Motor neuron (in vitro differentiated cells): ENCODE results near the gene C1orf185. TPM values are rescaled to one million over a fixed set of nuclear protein-coding genes. Genes with fewer than 3 reads are reported as not detected.

Source experiments
- ATAC-seq, 8 experiments: fragments of 200-7000 bp; cut with Tn5 transposase; replicated peaks in 6 of 8; 2 replicates each; pipeline ENCODE4 v1.8.0; 2021; ENCODE audit warnings: mild to moderate bottlenecking in 8 of 8, moderate library complexity in 8 of 8
- H3K27ac ChIP-seq, 2 donors: fragments of 250-450 bp; sonication (Bioruptor Pico); 2 replicates each; pipeline ENCODE4 v1.9.0; 2021; ENCODE audit warnings: antibody characterized with exemption in 2 of 2, mild to moderate bottlenecking in 2 of 2, moderate library complexity in 1 of 2
- H3K4me1 ChIP-seq, 2 donors: fragments of 250-450 bp; sonication (Bioruptor Pico); replicated peaks in 1 of 2; 2 replicates each; pipeline ENCODE4 v1.6.1; 2021; ENCODE audit warnings: antibody characterized with exemption in 2 of 2, mild to moderate bottlenecking in 2 of 2, moderate library complexity in 1 of 2
- H3K4me3 ChIP-seq, 5 donors: fragments of 250-450 bp; sonication (Bioruptor Pico); 2 replicates each; pipeline ENCODE4 v1.9.0; 2021; ENCODE audit warnings: antibody characterized with exemption in 5 of 5, mild to moderate bottlenecking in 5 of 5, moderate library complexity in 4 of 5
- WGBS, 10 experiments: fragments of 450-650 bp; shearing (Covaris generic); methylation state at CpG; one replicate each; pipeline ENCODE4 v1.0.0; 2022; 5-methylcytosine and 5-hydroxymethylcytosine counted together
- in situ Hi-C, 9 experiments: fragments of 400-800 bp; cut with MboI; loops; one replicate each; pipeline ENCODE4 v1.15.0; 2021; ENCODE audit warnings: low sequenced_read_pairs in 9 of 9, low pct_unique_long_range_greater_than_20kb in 2 of 9; ENCODE audit not compliant: unreplicated experiment in 9 of 9
- total RNA-seq, 8 experiments: library from RNA; unstranded; fragments of 300-600 nt; gene quantifications; 2 replicates each; pipeline versions ENCODE4 v1.2.3 to v1.2.4, GENCODE V29; 2022

The C1orf185 gene
- total RNA-seq = not detected

GRCh38 chr1:51101976-51102375 is at the start of gene C1orf185:
TSS of gene C1orf185 (plus strand) at chr1:51102228. CDS start at chr1:51102234, 6 bp downstream.
- ATAC-seq = peak in 1 of 8 experiments; percentile 17
- Histone ChIP-seq H3K4me3 (no peak within 1 kb of the TSS), H3K27ac (no peak within 1 kb of the TSS), H3K4me1 (no peaks in the 10 kb centered on the region)
- WGBS, 10 experiments = 0 to 83% (median 45%) methylated on average over 1 to 4 of the region's 4 CpGs
- in situ Hi-C loops = no loop called here

GRCh38 chr1:51058858-51059257 is 43.2 kb upstream of the C1orf185 start:
- peak in 3 of 8 experiments; percentile 93 to 96 (median 96) for ATAC-seq
- Histone ChIP-seq H3K4me3 (no peak overlapping the region), H3K4me1 (no peaks in the 10 kb centered on the region), H3K27ac (no peak overlapping the region)
- 17 to 94% (median 76%) methylated on average over 1 to 5 of the region's 5 CpGs; no CpG with 5 or more reads in 6 of the 10 experiments for WGBS, 10 experiments
- in situ Hi-C loops = loop anchor here in 1 of 9 experiments (25.0 kb wide), 2 partner anchors 272 to 672 kb away; no protein-coding TSS in a partner anchor

- Histone ChIP-seq H3K4me1 (no peaks in the 10 kb centered on the region), H3K4me3 (no peak overlapping the region), H3K27ac (no peak overlapping the region)
- WGBS, 10 experiments = 11 to 86% (median 62%) methylated on average over 1 to 2 of the region's 2 CpGs; no CpG with 5 or more reads in 3 of the 10 experiments
- in situ Hi-C loops = loop anchor here in 1 of 9 experiments (25.0 kb wide), 2 partner anchors 274 to 674 kb away; no protein-coding TSS in a partner anchor
- ATAC-seq = peak in 1 of 8 experiments; percentile 16
Observed at GRCh38 chr1:51061231-51061918, 40.7 kb upstream of the C1orf185 start.

GRCh38 chr1:51063121-51063520 is 38.9 kb upstream of the C1orf185 start:
- H3K27ac ChIP-seq = no peak overlapping the region
- no peak overlapping the region for H3K4me3 ChIP-seq
- no peaks in the 10 kb centered on the region for H3K4me1 ChIP-seq
- in situ Hi-C loops = loop anchor here in 1 of 9 experiments (25.0 kb wide), 2 partner anchors 276 to 676 kb away; no protein-coding TSS in a partner anchor
- peak in 2 of 8 experiments; percentile 63 to 67 for ATAC-seq

- no peak for ATAC-seq
- Histone ChIP-seq H3K27ac (no peak overlapping the region), H3K4me1 (no peaks in the 10 kb centered on the region), H3K4me3 (no peak overlapping the region)
- in situ Hi-C loops = loop anchor here in 1 of 9 experiments (25.0 kb wide), 2 partner anchors 283 to 683 kb away; no protein-coding TSS in a partner anchor
Observed at GRCh38 chr1:51070011-51070410, 32.0 kb upstream of the C1orf185 start.

GRCh38 chr1:51070640-51071039 is 31.4 kb upstream of the C1orf185 start:
- H3K4me1 ChIP-seq = no peaks in the 10 kb centered on the region
- no peak overlapping the region for H3K4me3 ChIP-seq
- WGBS, 10 experiments = 0 to 89% (median 72%) methylated on average over 1 of the region's 1 CpG; no CpG with 5 or more reads in 2 of the 10 experiments
- ATAC-seq = peak in 2 of 8 experiments; percentile 16 to 44
- in situ Hi-C loops = loop anchor here in 1 of 9 experiments (25.0 kb wide), 2 partner anchors 283 to 683 kb away; no protein-coding TSS in a partner anchor
- no peak overlapping the region for H3K27ac ChIP-seq

- no peaks in the 10 kb centered on the region for H3K4me1 ChIP-seq
- peak in 3 of 8 experiments; percentile 54 to 77 (median 54) for ATAC-seq
- WGBS, 10 experiments = 11 to 82% (median 66%) methylated on average over 1 to 11 of the region's 11 CpGs
- H3K27ac ChIP-seq = no peak overlapping the region
- in situ Hi-C loops = loop anchor here in 1 of 9 experiments (25.0 kb wide), 2 partner anchors 284 to 684 kb away; no protein-coding TSS in a partner anchor
- H3K4me3 ChIP-seq = no peak overlapping the region
Observed at GRCh38 chr1:51071291-51072042, 30.6 kb upstream of the C1orf185 start.

GRCh38 chr1:51072043-51072439 is 30.0 kb upstream of the C1orf185 start:
- H3K4me3 ChIP-seq = no peak overlapping the region
- in situ Hi-C loops = loop anchor here in 1 of 9 experiments (25.0 kb wide), 2 partner anchors 285 to 685 kb away; no protein-coding TSS in a partner anchor

GRCh38 chr1:51072651-51073050 is 29.4 kb upstream of the C1orf185 start:
- no peak overlapping the region for H3K4me3 ChIP-seq
- H3K4me1 ChIP-seq = no peaks in the 10 kb centered on the region
- no peak for ATAC-seq
- H3K27ac ChIP-seq = no peak overlapping the region
- in situ Hi-C loops = loop anchor here in 1 of 9 experiments (25.0 kb wide), 2 partner anchors 285 to 685 kb away; no protein-coding TSS in a partner anchor

More at GRCh38 chr1:51072043-51072439, 30.0 kb upstream of the C1orf185 start:
- Histone ChIP-seq H3K4me1 (no peaks in the 10 kb centered on the region), H3K27ac (no peak overlapping the region)
- peak in 3 of 8 experiments; percentile 30 to 70 (median 68) for ATAC-seq
- WGBS, 10 experiments = 25 to 100% (median 80%) methylated on average over 2 to 14 of the region's 16 CpGs; no CpG with 5 or more reads in 1 of the 10 experiments

GRCh38 chr1:51073456-51073855 is 28.6 kb upstream of the C1orf185 start:
- H3K27ac ChIP-seq = no peak overlapping the region
- no peaks in the 10 kb centered on the region for H3K4me1 ChIP-seq
- H3K4me3 ChIP-seq = no peak overlapping the region
- 88 to 100% (median 100%) methylated on average over 1 of the region's 1 CpG; no CpG with 5 or more reads in 5 of the 10 experiments for WGBS, 10 experiments
- in situ Hi-C loops = loop anchor here in 1 of 9 experiments (25.0 kb wide), 2 partner anchors 286 to 686 kb away; no protein-coding TSS in a partner anchor
- ATAC-seq = no peak

- Histone ChIP-seq H3K27ac (no peak overlapping the region), H3K4me1 (no peaks in the 10 kb centered on the region), H3K4me3 (no peak overlapping the region)
- in situ Hi-C loops = loop anchor here in 1 of 9 experiments (25.0 kb wide), 1 partner anchor 101 kb away; no protein-coding TSS in a partner anchor
- 0 to 86% (median 80%) methylated on average over 1 to 2 of the region's 3 CpGs; no CpG with 5 or more reads in 5 of the 10 experiments for WGBS, 10 experiments
- no peak for ATAC-seq
Observed at GRCh38 chr1:51086496-51087271, 15.3 kb upstream of the C1orf185 start.

GRCh38 chr1:51088474-51088873 is 13.6 kb upstream of the C1orf185 start:
- no peak overlapping the region for H3K27ac ChIP-seq
- no peak overlapping the region for H3K4me3 ChIP-seq
- ATAC-seq = no peak
- no peaks in the 10 kb centered on the region for H3K4me1 ChIP-seq
- in situ Hi-C loops = loop anchor here in 1 of 9 experiments (25.0 kb wide), 1 partner anchor 99 kb away; no protein-coding TSS in a partner anchor
- 0 to 86% (median 25%) methylated on average over 1 of the region's 1 CpG; no CpG with 5 or more reads in 4 of the 10 experiments for WGBS, 10 experiments
